ENCODE data around the gene CHAF1B.

DNA sequence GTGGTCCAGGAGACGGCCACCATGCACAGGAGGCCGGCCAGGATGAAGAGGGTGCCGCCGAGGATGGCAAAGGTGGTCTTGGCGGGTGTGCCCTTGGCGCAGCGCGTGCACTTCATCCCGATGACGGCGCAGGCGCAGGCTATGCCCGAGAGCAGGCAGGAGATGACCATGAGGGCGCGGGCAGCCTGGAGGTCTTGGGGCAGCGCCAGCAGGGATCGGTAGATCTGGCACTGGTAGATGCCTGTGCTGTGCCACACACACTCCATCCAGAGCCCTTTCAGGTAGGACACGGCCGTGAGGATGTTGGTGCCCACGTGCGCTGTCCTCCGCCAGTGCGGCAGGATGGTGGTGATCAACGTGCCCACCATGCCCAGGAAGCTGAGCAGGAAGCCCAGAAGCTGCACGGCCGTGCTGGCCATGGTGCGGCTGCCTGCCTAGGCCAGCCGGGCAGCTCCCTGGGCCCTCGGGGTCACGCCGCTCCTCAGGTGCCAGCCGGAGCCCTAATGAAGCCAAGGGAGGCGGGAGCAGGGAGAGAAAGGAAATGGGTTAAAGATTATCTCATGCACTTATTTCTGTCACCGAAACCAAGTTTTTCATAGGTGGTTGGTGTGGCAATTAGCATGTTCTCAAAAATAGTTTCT is 76.2 kb downstream of the CHAF1B start:
- TF ChIP-seq SIN3A (conservative IDR thresholded peaks at IDR 0.05 in 1 of 2, IDR thresholded peaks at IDR 0.05 in 1 of 2; ENCODE audit: low read depth in 1 of 2, low read length in 2 of 2) (no peak), CTCF (IDR thresholded peaks at IDR 0.05; ENCODE audit: control extremely low read depth in 1 of 3, insufficient read depth in 1 of 3, low read depth in 1 of 3, low read length in 3 of 3) (no peak)

Data from H1 (cell line).